Astrocyte (in vitro differentiated cells and primary cell): ENCODE measurements around the gene PLD1. TPM values are rescaled to one million over a fixed set of nuclear protein-coding genes. Genes with fewer than 3 reads are reported as not detected.

Experiments
- DNase-seq: peaks from one replicate; pipeline ENCODE4 v3.0.0-alpha.2; 2010; ENCODE audit warnings: low read depth
- FAIRE-seq: peaks from 2 replicates; lab custom pipeline; 2011; peaks lifted over from hg19 to GRCh38; lab: Jason Lieb, UNC
- H2AFZ ChIP-seq: 2 replicates; pipeline ENCODE4 v1.6.0; 2012; ENCODE audit warnings: low read depth, low read length, inconsistent platforms
- H3K27ac ChIP-seq: 2 replicates; pipeline ENCODE4 v1.5.1; 2011; ENCODE audit warnings: low read depth, low read length, inconsistent platforms
- H3K27me3 ChIP-seq: 2 replicates; pipeline ENCODE4 v1.6.0; 2011; ENCODE audit warnings: low read length, inconsistent platforms; ENCODE audit not compliant: insufficient read depth
- H3K36me3 ChIP-seq: 2 replicates; pipeline ENCODE4 v1.5.1; 2011; ENCODE audit warnings: low read length, inconsistent platforms; ENCODE audit not compliant: insufficient read depth
- H3K4me1 ChIP-seq: 2 replicates; pipeline ENCODE4 v1.5.1; 2011; ENCODE audit warnings: low read length, inconsistent platforms; ENCODE audit not compliant: insufficient read depth
- H3K4me2 ChIP-seq: 2 replicates; pipeline ENCODE4 v1.6.0; 2012; ENCODE audit warnings: low read length, inconsistent platforms
- H3K4me3 ChIP-seq: 2 replicates; pipeline ENCODE4 v1.5.1; 2011; ENCODE audit warnings: low read depth, mild to moderate bottlenecking, low read length, inconsistent platforms; ENCODE audit not compliant: insufficient read depth
- H3K79me2 ChIP-seq: 2 replicates; pipeline ENCODE4 v1.6.0; 2012; ENCODE audit warnings: mild to moderate bottlenecking, low read length, inconsistent platforms; ENCODE audit not compliant: insufficient read depth
- H3K9ac ChIP-seq: 2 replicates; pipeline ENCODE4 v1.6.0; 2012; ENCODE audit warnings: mild to moderate bottlenecking, low read length, inconsistent platforms
- H3K9me3 ChIP-seq: 2 replicates; pipeline ENCODE4 v1.5.1; 2012; ENCODE audit warnings: low read depth, mild to moderate bottlenecking, low read length, inconsistent platforms; ENCODE audit not compliant: insufficient read depth
- H4K20me1 ChIP-seq: 2 replicates; pipeline ENCODE4 v1.6.0; 2012; ENCODE audit warnings: low read length, inconsistent platforms; ENCODE audit not compliant: insufficient read depth
- H3K27ac Mint-ChIP-seq: one replicate; pipeline ENCODE4 v1.8.0; 2021; ENCODE audit warnings: mild to moderate bottlenecking, mixed read lengths; ENCODE audit not compliant: unreplicated experiment
- H3K27me3 Mint-ChIP-seq: one replicate; pipeline ENCODE4 v1.8.0; 2021; ENCODE audit warnings: low read depth, mixed read lengths; ENCODE audit not compliant: unreplicated experiment
- H3K36me3 Mint-ChIP-seq: one replicate; pipeline ENCODE4 v1.8.0; 2021; ENCODE audit warnings: low read depth, mixed read lengths; ENCODE audit not compliant: unreplicated experiment
- H3K4me1 Mint-ChIP-seq: one replicate; pipeline ENCODE4 v1.8.0; 2021; ENCODE audit warnings: low read depth, mixed read lengths; ENCODE audit not compliant: unreplicated experiment
- H3K4me3 Mint-ChIP-seq: one replicate; pipeline ENCODE4 v1.8.0; 2021; ENCODE audit warnings: mild to moderate bottlenecking, moderate library complexity, mixed read lengths; ENCODE audit not compliant: unreplicated experiment
- H3K9me3 Mint-ChIP-seq: one replicate; pipeline ENCODE4 v1.8.0; 2021; ENCODE audit warnings: mild to moderate bottlenecking, mixed read lengths; ENCODE audit not compliant: unreplicated experiment
- EZH2 ChIP-seq: IDR thresholded peaks from 2 replicates; pipeline ENCODE4 v1.6.1; 2012; ENCODE audit warnings: mild to moderate bottlenecking, low read length, inconsistent platforms; ENCODE audit not compliant: insufficient read depth
- total RNA-seq: library from RNA; stranded (reverse); gene quantifications from 2 replicates; pipeline ENCODE4 v1.2.1, GENCODE V29; 2021
- TF ChIP-seq, protein P1 (sequence below): IDR thresholded peaks from 2 replicates; pipeline ENCODE4 v1.5.1; 2011; ENCODE audit warnings: low read depth, mild to moderate bottlenecking, inconsistent platforms, low read length, moderate library complexity; ENCODE audit not compliant: insufficient read depth

PLD1 gene
- total RNA-seq, 1 donor from 2014 or later = 21.5 TPM

DNA sequence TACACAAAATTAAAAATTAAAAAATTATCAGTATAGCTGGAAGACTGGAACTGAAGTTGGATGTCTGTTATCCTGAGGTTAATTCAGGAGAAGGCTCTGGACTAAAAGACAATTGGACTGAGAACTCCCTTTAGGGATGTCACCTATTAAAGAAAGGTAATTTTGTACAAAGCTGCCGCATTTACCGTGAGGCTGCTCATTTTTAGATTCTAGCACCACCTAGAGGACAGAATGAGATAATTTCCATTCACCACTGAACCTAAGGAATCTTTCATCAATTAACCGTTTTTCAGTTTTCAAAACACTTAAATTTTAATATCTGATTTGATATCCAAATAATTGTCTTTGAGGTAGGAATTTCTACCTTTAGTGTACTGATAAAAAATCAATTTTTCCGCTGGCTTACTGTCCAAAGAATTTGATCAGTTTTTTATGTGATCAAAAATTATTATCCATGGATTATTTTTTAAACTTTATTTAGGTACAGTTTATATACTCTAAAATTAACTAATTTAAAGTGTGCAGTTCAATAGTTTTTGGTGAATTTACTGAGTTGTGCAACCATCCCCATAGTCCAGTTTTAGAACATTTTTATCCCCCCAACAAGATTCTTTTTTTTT, 243.4 kb downstream of the PLD1 start:
- Histone ChIP-seq H4K20me1 (no peaks in the 10 kb centered on the region), H3K4me2 (no peak overlapping the region), H3K27ac (no peak overlapping the region), H2AFZ (no peak overlapping the region), H3K9ac (no peak overlapping the region), H3K4me1 (no peaks in the 10 kb centered on the region), H3K36me3 (no peaks in the 10 kb centered on the region), H3K9me3 (no peaks in the 10 kb centered on the region), H3K27me3 (no peaks in the 10 kb centered on the region), H3K79me2 (no peaks in the 10 kb centered on the region), H3K4me3 (no peak overlapping the region)
- Mint-ChIP-seq H3K36me3 (peaks cover 2% of the 10 kb centered on the region), H3K27ac (no peak overlapping the region), H3K27me3 (no peaks in the 10 kb centered on the region), H3K4me3 (no peak overlapping the region), H3K9me3 (peaks cover 4% of the 10 kb centered on the region), H3K4me1 (peaks cover 14% of the 10 kb centered on the region)
- DNase-seq (peak; percentile 12), FAIRE-seq (peak; percentile 9)
- TF ChIP-seq, protein P1, sequence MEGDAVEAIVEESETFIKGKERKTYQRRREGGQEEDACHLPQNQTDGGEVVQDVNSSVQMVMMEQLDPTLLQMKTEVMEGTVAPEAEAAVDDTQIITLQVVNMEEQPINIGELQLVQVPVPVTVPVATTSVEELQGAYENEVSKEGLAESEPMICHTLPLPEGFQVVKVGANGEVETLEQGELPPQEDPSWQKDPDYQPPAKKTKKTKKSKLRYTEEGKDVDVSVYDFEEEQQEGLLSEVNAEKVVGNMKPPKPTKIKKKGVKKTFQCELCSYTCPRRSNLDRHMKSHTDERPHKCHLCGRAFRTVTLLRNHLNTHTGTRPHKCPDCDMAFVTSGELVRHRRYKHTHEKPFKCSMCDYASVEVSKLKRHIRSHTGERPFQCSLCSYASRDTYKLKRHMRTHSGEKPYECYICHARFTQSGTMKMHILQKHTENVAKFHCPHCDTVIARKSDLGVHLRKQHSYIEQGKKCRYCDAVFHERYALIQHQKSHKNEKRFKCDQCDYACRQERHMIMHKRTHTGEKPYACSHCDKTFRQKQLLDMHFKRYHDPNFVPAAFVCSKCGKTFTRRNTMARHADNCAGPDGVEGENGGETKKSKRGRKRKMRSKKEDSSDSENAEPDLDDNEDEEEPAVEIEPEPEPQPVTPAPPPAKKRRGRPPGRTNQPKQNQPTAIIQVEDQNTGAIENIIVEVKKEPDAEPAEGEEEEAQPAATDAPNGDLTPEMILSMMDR = peak; percentile 77
- no peak for TF ChIP-seq EZH2

DNA sequence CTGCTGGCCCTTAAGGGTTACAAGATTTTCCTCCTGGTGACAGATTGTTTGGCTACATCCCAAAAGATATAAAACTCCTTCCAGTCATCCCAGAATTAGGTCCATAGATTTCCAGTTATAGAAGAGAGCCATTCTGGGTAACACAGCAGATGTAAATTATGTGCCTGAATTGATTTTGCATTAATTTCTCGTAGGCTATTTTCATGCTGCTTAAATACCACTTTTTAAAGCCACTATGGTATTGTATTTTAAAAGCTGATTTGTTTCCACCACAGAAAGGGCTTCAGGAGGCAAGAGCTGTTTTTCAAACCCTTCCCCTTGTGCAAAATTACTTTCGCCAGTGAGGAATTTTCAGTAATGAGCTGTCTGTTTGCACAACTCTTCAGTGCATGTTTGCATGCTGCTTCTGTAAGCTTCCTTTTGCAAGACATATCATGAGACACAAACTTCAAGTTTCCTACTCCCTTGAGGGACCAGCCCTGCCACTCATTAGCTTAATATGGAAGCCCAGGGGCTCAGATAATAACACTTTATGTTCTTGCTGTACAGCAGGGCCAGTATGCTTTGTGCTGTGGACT, 244.7 kb downstream of the PLD1 start:
- peaks cover 14% of the 10 kb centered on the region for H3K4me1 Mint-ChIP-seq

More for the DNA sequence above, 244.7 kb downstream of the PLD1 start:
- Mint-ChIP-seq H3K27ac (no peak overlapping the region), H3K4me3 (no peak overlapping the region), H3K9me3 (peaks cover under 1% of the 10 kb centered on the region), H3K27me3 (no peaks in the 10 kb centered on the region), H3K36me3 (peaks cover 2% of the 10 kb centered on the region)
- no peak for TF ChIP-seq EZH2
- TF ChIP-seq, protein P1 = no peak
- Histone ChIP-seq H3K27me3 (no peaks in the 10 kb centered on the region), H3K4me2 (no peak overlapping the region), H3K79me2 (no peaks in the 10 kb centered on the region), H3K9me3 (no peaks in the 10 kb centered on the region), H4K20me1 (no peaks in the 10 kb centered on the region), H3K27ac (no peak overlapping the region), H2AFZ (no peak overlapping the region), H3K9ac (no peak overlapping the region), H3K4me1 (no peaks in the 10 kb centered on the region), H3K36me3 (no peaks in the 10 kb centered on the region), H3K4me3 (no peak overlapping the region)
- DNase-seq (no peak), FAIRE-seq (no peak)
